IMR-90 (cell line): ENCODE measurements around the gene CPA4. TPM values are rescaled to one million over a fixed set of nuclear protein-coding genes. Genes with fewer than 3 reads are reported as not detected.

ENCODE experiments used
- ATAC-seq: fragments of 200-7000 bp; cut with Tn5 transposase; 2 replicates; pipeline ENCODE4 v1.9.1; 2020; ENCODE audit warnings: low read depth, mild to moderate bottlenecking, moderate library complexity
- BruUV-seq: library from RNA; stranded (reverse); fragments of 400-500 nt; replicated peaks from 2 replicates; lab custom pipeline; 2021; lab: Mats Ljungman, UMichigan
- CTCF ChIA-PET: fragments of 300-600 bp; formaldehyde crosslinking; extraction: SDS; loops from one replicate; lab custom pipeline; 2021; ENCODE audit warnings: antibody characterized with exemption; lab: Yijun Ruan, JAX
- POLR2A ChIA-PET: fragments of 300-600 bp; sonication (Branson Sonifier 250); formaldehyde crosslinking; loops from one replicate; lab custom pipeline; 2022; ENCODE audit warnings: antibody characterized with exemption; ENCODE audit not compliant: unreplicated experiment; lab: Charles Lee
- DNase-seq: peaks from one replicate; pipeline ENCODE4 v3.0.0; 2013
- H2AFZ ChIP-seq: replicated peaks from 2 replicates; pipeline ENCODE3; 2013; ENCODE audit warnings: low read length, mild to moderate bottlenecking; ENCODE audit not compliant: poor library complexity
- H2AK5ac ChIP-seq: 2 replicates; pipeline ENCODE4 v1.6.1; 2013; ENCODE audit warnings: low read depth, low read length, inconsistent platforms
- H2AK9ac ChIP-seq: replicated peaks from 2 replicates; pipeline ENCODE3; 2013; ENCODE audit warnings: mild to moderate bottlenecking, low read depth, low read length, moderate library complexity; ENCODE audit not compliant: poor library complexity
- H2BK120ac ChIP-seq: 2 replicates; pipeline ENCODE4 v1.6.1; 2013; ENCODE audit warnings: low read depth, low read length, inconsistent platforms
- H2BK15ac ChIP-seq: 3 replicates; pipeline ENCODE4 v1.6.1; 2013; ENCODE audit warnings: low read depth, low read length, inconsistent platforms
- H2BK20ac ChIP-seq: 2 replicates; pipeline ENCODE4 v1.6.1; 2013; ENCODE audit warnings: low read depth, mild to moderate bottlenecking, inconsistent platforms, low read length, moderate library complexity
- H2BK5ac ChIP-seq: 2 replicates; pipeline ENCODE4 v1.6.1; 2013; ENCODE audit warnings: mild to moderate bottlenecking, low read depth, low read length, inconsistent platforms; ENCODE audit not compliant: poor library complexity, severe bottlenecking
- H3K14ac ChIP-seq: replicated peaks from 2 replicates; pipeline ENCODE4 v1.6.1; 2013; ENCODE audit warnings: low read depth, low read length, inconsistent platforms
- H3K18ac ChIP-seq: 2 replicates; pipeline ENCODE4 v1.6.1; 2013; ENCODE audit warnings: low read depth, low read length, control low read depth
- H3K23ac ChIP-seq: 2 replicates; pipeline ENCODE4 v1.6.1; 2013; ENCODE audit warnings: low read depth, low read length, inconsistent platforms
- H3K27ac ChIP-seq: 2 replicates; pipeline ENCODE4 v1.5.1; 2013; ENCODE audit warnings: mild to moderate bottlenecking, control low read depth, low read length; ENCODE audit not compliant: insufficient read depth
- H3K27me3 ChIP-seq: 2 replicates; pipeline ENCODE4 v1.6.1; 2013; ENCODE audit warnings: low read length; ENCODE audit not compliant: control insufficient read depth, insufficient read depth
- H3K36me3 ChIP-seq: 2 replicates; pipeline ENCODE4 v1.6.1; 2013; ENCODE audit warnings: low read length, mixed read lengths; ENCODE audit not compliant: control insufficient read depth, insufficient read depth
- H3K4ac ChIP-seq: 2 replicates; pipeline ENCODE4 v1.6.1; 2013; ENCODE audit warnings: low read depth, low read length, inconsistent platforms
- H3K4me1 ChIP-seq: 2 replicates; pipeline ENCODE4 v1.6.1; 2013; ENCODE audit warnings: low read length, mixed read lengths; ENCODE audit not compliant: control insufficient read depth, insufficient read depth
- H3K4me2 ChIP-seq: 2 replicates; pipeline ENCODE4 v1.6.1; 2013; ENCODE audit warnings: low read depth, mild to moderate bottlenecking, control low read depth, low read length, moderate library complexity
- H3K4me3 ChIP-seq: 2 replicates; pipeline ENCODE4 v1.5.1; 2013; ENCODE audit warnings: low read depth, mild to moderate bottlenecking, control low read depth, low read length, moderate library complexity; ENCODE audit not compliant: insufficient read depth
- H3K56ac ChIP-seq: 2 replicates; pipeline ENCODE4 v1.6.1; 2013; ENCODE audit warnings: low read length, inconsistent platforms; ENCODE audit not compliant: insufficient read depth; ENCODE audit errors: extremely low read depth
- H3K79me1 ChIP-seq, 2 experiments: 2 replicates each; pipeline ENCODE4 v1.6.1; 2013; ENCODE audit warnings: low read length in 2 of 2, inconsistent platforms in 1 of 2, low read depth in 1 of 2
- H3K9ac ChIP-seq: 2 replicates; pipeline ENCODE4 v1.6.1; 2013; ENCODE audit warnings: low read depth, low read length, control low read depth
- H3K9me1 ChIP-seq: 2 replicates; pipeline ENCODE4 v1.6.1; 2013; ENCODE audit warnings: low read length, inconsistent platforms; ENCODE audit not compliant: insufficient read depth
- H3K9me3 ChIP-seq: 2 replicates; pipeline ENCODE4 v1.6.1; 2013; ENCODE audit warnings: low read length; ENCODE audit not compliant: control insufficient read depth, insufficient read depth
- H4K20me1 ChIP-seq: 2 replicates; pipeline ENCODE4 v1.6.1; 2013; ENCODE audit warnings: low read length, inconsistent platforms; ENCODE audit not compliant: insufficient read depth
- H4K5ac ChIP-seq: 2 replicates; pipeline ENCODE4 v1.6.1; 2013; ENCODE audit warnings: mild to moderate bottlenecking, low read depth, low read length, control low read depth
- H4K8ac ChIP-seq, 2 experiments: 2 replicates each; pipeline ENCODE4 v1.6.1; 2013; ENCODE audit warnings: low read depth in 2 of 2, low read length in 2 of 2, control low read depth in 1 of 2, inconsistent platforms in 1 of 2
- H4K91ac ChIP-seq: 2 replicates; pipeline ENCODE4 v1.6.1; 2013; ENCODE audit warnings: low read depth, low read length, inconsistent platforms; ENCODE audit not compliant: insufficient read depth
- BHLHE40 ChIP-seq: fragments of 150-350 bp; IDR thresholded peaks from 2 replicates; pipeline ENCODE4 v1.6.1; 2016; ENCODE audit warnings: mild to moderate bottlenecking, low read depth, low read length
- CEBPB ChIP-seq: IDR thresholded peaks from 2 replicates; pipeline ENCODE4 v1.6.1; 2012; ENCODE audit warnings: low read depth, low read length, improper control_type of control experiment
- CHD1 ChIP-seq: IDR thresholded peaks from 2 replicates; pipeline ENCODE4 v1.6.1; 2012; ENCODE audit warnings: low read depth, low read length, improper control_type of control experiment
- CTCF ChIP-seq: conservative IDR thresholded peaks from 2 replicates; pipeline ENCODE4 v1.5.1; 2012; ENCODE audit warnings: mild to moderate bottlenecking, low read depth, low read length, improper control_type of control experiment
- ELK1 ChIP-seq: fragments of 150-350 bp; IDR thresholded peaks from 2 replicates; pipeline ENCODE4 v1.6.1; 2016; ENCODE audit warnings: low read depth, mild to moderate bottlenecking, low read length, moderate library complexity, borderline replicate concordance
- FOS ChIP-seq: fragments of 150-350 bp; IDR thresholded peaks from 2 replicates; pipeline ENCODE4 v1.6.1; 2016; ENCODE audit warnings: low read depth, low read length
- MAFK ChIP-seq: IDR thresholded peaks from 2 replicates; pipeline ENCODE4 v1.6.1; 2012; ENCODE audit warnings: low read depth, low read length, improper control_type of control experiment
- MAZ ChIP-seq: IDR thresholded peaks from 2 replicates; pipeline ENCODE4 v1.6.1; 2012; ENCODE audit warnings: low read depth, mild to moderate bottlenecking, low read length, improper control_type of control experiment, moderate library complexity, borderline replicate concordance
- MXI1 ChIP-seq: IDR thresholded peaks from 2 replicates; pipeline ENCODE4 v1.6.1; 2012; ENCODE audit warnings: low read depth, mild to moderate bottlenecking, low read length, moderate library complexity, borderline replicate concordance
- NFE2L2 ChIP-seq: fragments of 150-350 bp; IDR thresholded peaks from 2 replicates; pipeline ENCODE4 v1.6.1; 2016; ENCODE audit warnings: low read depth, mild to moderate bottlenecking, low read length
- POLR2A ChIP-seq: IDR thresholded peaks from 2 replicates; pipeline ENCODE4 v1.6.1; 2012; ENCODE audit warnings: mild to moderate bottlenecking, low read depth, low read length
- RFX5 ChIP-seq: IDR thresholded peaks from 2 replicates; pipeline ENCODE4 v1.8.0; 2012; ENCODE audit warnings: low read depth, mild to moderate bottlenecking, low read length, moderate library complexity
- USF2 ChIP-seq: fragments of 150-350 bp; IDR thresholded peaks from 2 replicates; pipeline ENCODE4 v1.6.1; 2017; ENCODE audit warnings: mild to moderate bottlenecking, antibody characterized with exemption, low read length, low read depth
- WGBS, 2 experiments: methylation state at CpG; one replicate each; pipeline versions ENCODE4 v1.1.5 to v1.1.7; 2013; ENCODE audit warnings: missing lambda C conversion rate in 2 of 2; ENCODE audit not compliant: insufficient read length in 1 of 2; ENCODE audit errors: extremely low coverage in 2 of 2; 5-methylcytosine and 5-hydroxymethylcytosine counted together
- dilution Hi-C: fragments of 300-500 bp; cut with HindIII; formaldehyde crosslinking; loops from one replicate; pipeline ENCODE4 v1.14.3; 2018; ENCODE audit warnings: low sequenced_read_pairs; ENCODE audit not compliant: unreplicated experiment
- in situ Hi-C: fragments of 300-500 bp; cut with MboI; formaldehyde crosslinking; loops from 3 replicates; pipeline ENCODE4 v1.14.3; 2019; ENCODE audit warnings: low sequenced_read_pairs, inconsistent platforms, mixed read lengths
- intact Hi-C: fragments of 100-400 bp; cut with micrococcal nuclease; formaldehyde crosslinking; loops from 2 replicates; pipeline ENCODE4 v1.10.0; 2022
- polyA plus RNA-seq, 3 experiments: library from polyadenylated mRNA; depleted of rRNA; stranded (reverse); fragments of >200 nt; gene quantifications; 2 replicates each; pipeline ENCODE4 v1.2.3, GENCODE V29; 2012; ENCODE audit warnings: low replicate concordance in 1 of 3
- total RNA-seq: library from RNA; depleted of rRNA; stranded (reverse); fragments of >200 nt; gene quantifications from 2 replicates; pipeline ENCODE4 v1.2.3, GENCODE V29; 2012

Gene CPA4
- total and polyA plus RNA-seq, 2 of the 4 experiments (the other 2 are of a cell fraction) = 316 to 365 TPM

GRCh38 chr7:130298544-130299326, 5.8 kb downstream of the CPA4 start (continued):
- no peak for TF ChIP-seq BHLHE40

GRCh38 chr7:130299866-130300265, 6.9 kb downstream of the CPA4 start:
- WGBS, 2 experiments = 71% methylated on average over 1 of the region's 7 CpGs; no CpG with 5 or more reads in 1 of the 2 experiments
- dilution Hi-C loops (no loop called here), in situ Hi-C loops (no loop called here), intact Hi-C loops (no loop called here)
- H4K5ac ChIP-seq = no peak overlapping the region
- no peak overlapping the region for H3K27ac ChIP-seq
- ChIA-PET CTCF (no interaction called here), POLR2A (no interaction called here)
- no peak overlapping the region for H2BK15ac ChIP-seq
- H3K27me3 ChIP-seq = no peaks in the 10 kb centered on the region
- no peak overlapping the region for H3K56ac ChIP-seq
- no peak overlapping the region for H2AFZ ChIP-seq
- no peak overlapping the region for H3K14ac ChIP-seq
- no peak overlapping the region for H3K23ac ChIP-seq
- peaks cover 3% of the 10 kb centered on the region; the same call in 1 of the 2 replicates for H3K9me1 ChIP-seq
- no peak overlapping the region for H2BK120ac ChIP-seq
- H4K8ac ChIP-seq = no peak overlapping the region
- H3K4ac ChIP-seq = no peak overlapping the region
- no peak overlapping the region for H2BK20ac ChIP-seq
- no peak for DNase-seq
- H3K79me1 ChIP-seq = no peaks in the 10 kb centered on the region; a peak in 1 of 4 replicates
- no peak overlapping the region for H2AK5ac ChIP-seq
- H3K9ac ChIP-seq = no peak overlapping the region
- H3K18ac ChIP-seq = no peak overlapping the region
- peaks cover 2% of the 10 kb centered on the region; the same call in 1 of the 2 replicates for H3K36me3 ChIP-seq
- no peaks in the 10 kb centered on the region for H4K20me1 ChIP-seq
- H3K4me2 ChIP-seq = no peak overlapping the region
- no peak for ATAC-seq
- no peak overlapping the region for H2BK5ac ChIP-seq
- no peak overlapping the region for H3K4me3 ChIP-seq
- H2AK9ac ChIP-seq = no peak overlapping the region
- H4K91ac ChIP-seq = peak overlapping the region; percentile 12; the same call in 1 of the 2 replicates
- no TSS peak for BruUV-seq
- H3K9me3 ChIP-seq = no peaks in the 10 kb centered on the region
- peaks cover 2% of the 10 kb centered on the region for H3K4me1 ChIP-seq
- no peak for TF ChIP-seq CEBPB
- TF ChIP-seq CHD1 = no peak
- no peak for TF ChIP-seq BHLHE40
- TF ChIP-seq ELK1 = no peak
- TF ChIP-seq MAFK = no peak
- TF ChIP-seq POLR2A = no peak
- no peak for TF ChIP-seq MXI1
- no peak for TF ChIP-seq NFE2L2
- TF ChIP-seq USF2 = no peak
- no peak for TF ChIP-seq FOS
- no peak for TF ChIP-seq CTCF
- TF ChIP-seq RFX5 = no peak
- TF ChIP-seq MAZ = no peak
